Mesendoderm (in vitro differentiated cells): Measurements from ENCODE around the gene GNG13.
A peak's percentile ranks its signal among the peaks of the same experiment; 100 is the strongest.

Experiments used
- DNase-seq: peaks from one replicate; pipeline ENCODE4 v3.0.0; 2013
- H2AK5ac ChIP-seq: 2 replicates; pipeline ENCODE4 v1.6.1; 2013; ENCODE audit warnings: low read length, inconsistent platforms
- H2BK120ac ChIP-seq: 2 replicates; pipeline ENCODE4 v1.6.1; 2013; ENCODE audit warnings: low read depth, mild to moderate bottlenecking, low read length, moderate library complexity, mixed read lengths
- H2BK15ac ChIP-seq: replicated peaks from 2 replicates; pipeline ENCODE4 v1.6.1; 2013; ENCODE audit warnings: low read depth, mild to moderate bottlenecking, moderate library complexity
- H2BK5ac ChIP-seq: 2 replicates; pipeline ENCODE4 v1.6.1; 2013; ENCODE audit warnings: low read length, inconsistent platforms
- H3K18ac ChIP-seq: 2 replicates; pipeline ENCODE4 v1.6.1; 2013; ENCODE audit warnings: mild to moderate bottlenecking, low read length, mixed read lengths
- H3K23ac ChIP-seq: one replicate; pipeline ENCODE4 v1.6.1; 2013; ENCODE audit warnings: low read length
- H3K27ac ChIP-seq: 2 replicates; pipeline ENCODE4 v1.5.1; 2013; ENCODE audit warnings: low read depth, mild to moderate bottlenecking, inconsistent platforms, low read length, moderate library complexity
- H3K27me3 ChIP-seq: 2 replicates; pipeline ENCODE4 v1.6.1; 2013; ENCODE audit warnings: low read length, control low read depth, mild to moderate bottlenecking, inconsistent platforms; ENCODE audit not compliant: insufficient read depth, poor library complexity
- H3K36me3 ChIP-seq: 2 replicates; pipeline ENCODE4 v1.6.1; 2013; ENCODE audit warnings: low read length, inconsistent platforms; ENCODE audit not compliant: control insufficient read depth, insufficient read depth
- H3K4ac ChIP-seq: one replicate; pipeline ENCODE4 v1.6.1; 2013; ENCODE audit warnings: low read depth, mild to moderate bottlenecking, low read length, moderate library complexity
- H3K4me1 ChIP-seq: 2 replicates; pipeline ENCODE4 v1.6.1; 2013; ENCODE audit warnings: low read depth, low read length, inconsistent platforms; ENCODE audit not compliant: control insufficient read depth
- H3K4me2 ChIP-seq: 2 replicates; pipeline ENCODE4 v1.6.1; 2013; ENCODE audit warnings: low read length
- H3K4me3 ChIP-seq: 2 replicates; pipeline ENCODE4 v1.5.1; 2013; ENCODE audit warnings: mild to moderate bottlenecking, low read length
- H3K56ac ChIP-seq: one replicate; pipeline ENCODE4 v1.6.1; 2013; ENCODE audit warnings: low read length
- H3K79me1 ChIP-seq: 2 replicates; pipeline ENCODE4 v1.6.1; 2013; ENCODE audit warnings: low read length, inconsistent platforms
- H3K79me2 ChIP-seq: 2 replicates; pipeline ENCODE4 v1.6.1; 2013; ENCODE audit warnings: mild to moderate bottlenecking, low read length; ENCODE audit not compliant: control insufficient read depth, insufficient read depth
- H3K9ac ChIP-seq: 2 replicates; pipeline ENCODE4 v1.6.1; 2013; ENCODE audit warnings: low read length, inconsistent platforms
- H4K5ac ChIP-seq: one replicate; pipeline ENCODE4 v1.6.1; 2013; ENCODE audit warnings: low read length
- H4K8ac ChIP-seq: one replicate; pipeline ENCODE4 v1.6.1; 2013; ENCODE audit warnings: low read depth, mild to moderate bottlenecking, control low read depth, low read length, moderate library complexity
- WGBS: extraction: QIAGEN DNeasy Blood & Tissue Kit; methylation state at CpG from one replicate; pipeline ENCODE4 v1.1.7; 2013; ENCODE audit warnings: low lambda C conversion rate, missing lambda C conversion rate; ENCODE audit not compliant: insufficient coverage; ENCODE audit errors: extremely low coverage; 5-methylcytosine and 5-hydroxymethylcytosine counted together

Gene GNG13

DNA sequence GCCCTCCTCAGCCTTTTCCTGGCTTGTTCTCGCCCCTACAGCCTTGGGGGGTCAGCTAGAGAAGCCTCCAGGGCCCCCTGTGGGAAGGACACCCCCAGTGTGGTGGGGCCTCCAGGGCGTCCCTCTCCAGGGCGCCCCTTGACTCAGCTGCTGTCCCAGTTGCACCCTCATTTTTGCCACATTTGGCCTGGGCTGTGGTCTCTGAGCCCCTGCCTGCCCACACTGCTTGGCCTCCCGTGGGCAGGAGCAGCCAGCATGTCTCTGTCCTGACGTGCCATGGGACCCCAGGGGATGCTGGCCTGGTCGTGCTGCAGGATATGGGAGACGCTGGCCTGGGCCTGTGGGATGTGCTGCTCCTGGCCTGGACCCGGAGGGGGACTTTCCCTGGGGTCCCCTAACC lies 7.1 kb downstream of the GNG13 start:
- no peak overlapping the region for H3K9ac ChIP-seq
- no peaks in the 10 kb centered on the region for H3K27me3 ChIP-seq
- no peak overlapping the region for H3K4me2 ChIP-seq
- H2BK15ac ChIP-seq: no peak overlapping the region
- H3K27ac ChIP-seq: no peak overlapping the region
- H3K18ac ChIP-seq: no peak overlapping the region
- H2BK120ac ChIP-seq: no peak overlapping the region
- no peak overlapping the region for H3K56ac ChIP-seq
- no peak overlapping the region for H4K5ac ChIP-seq
- no peaks in the 10 kb centered on the region for H3K4me1 ChIP-seq
- no peak overlapping the region for H2BK5ac ChIP-seq
- no peak overlapping the region for H3K4me3 ChIP-seq
- peaks cover 9% of the 10 kb centered on the region for H3K79me2 ChIP-seq
- H3K36me3 ChIP-seq: peaks cover 9% of the 10 kb centered on the region
- no CpG with 5 or more reads among the region's 8 CpGs for WGBS
- no peak overlapping the region for H3K23ac ChIP-seq
- DNase-seq: no peak
- H4K8ac ChIP-seq: no peak overlapping the region
- no peak overlapping the region for H3K4ac ChIP-seq
- no peak overlapping the region for H2AK5ac ChIP-seq
- peaks cover 10% of the 10 kb centered on the region for H3K79me1 ChIP-seq

DNA sequence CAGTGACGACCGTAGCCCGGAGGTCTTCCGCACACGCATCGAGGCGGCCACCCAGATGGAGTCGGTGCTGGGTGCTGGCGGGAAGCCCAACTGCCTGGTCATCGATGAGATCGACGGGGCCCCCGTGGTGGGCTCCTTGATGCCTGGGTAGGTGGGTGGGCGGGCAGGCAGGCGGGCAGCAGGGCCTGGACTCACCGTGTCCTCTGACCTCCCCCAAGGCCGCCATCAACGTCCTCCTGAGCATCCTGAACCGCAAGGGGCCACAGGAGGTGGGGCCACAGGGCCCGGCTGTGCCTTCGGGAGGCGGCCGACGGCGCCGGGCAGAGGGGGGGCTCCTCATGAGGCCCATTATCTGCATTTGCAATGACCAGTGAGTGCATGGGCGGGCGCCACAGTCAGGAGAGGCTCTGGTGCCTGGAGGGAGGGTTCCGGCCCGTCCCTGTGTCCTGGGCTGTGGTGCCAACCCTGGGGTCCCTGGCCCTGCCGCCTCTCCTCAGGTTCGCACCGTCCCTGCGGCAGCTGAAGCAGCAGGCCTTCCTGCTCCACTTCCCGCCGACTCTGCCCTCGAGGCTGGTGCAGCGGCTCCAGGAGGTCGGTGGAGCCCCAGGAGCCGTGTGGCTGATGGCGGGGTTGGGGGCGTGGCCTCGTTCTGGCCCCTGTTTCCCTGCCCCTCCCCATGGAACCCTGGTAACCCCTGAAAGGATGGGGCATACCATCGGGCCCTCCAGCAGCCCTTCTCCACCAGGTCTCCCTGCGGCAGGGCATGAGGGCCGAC lies 8.1 kb downstream of the GNG13 start:
- H3K4me2 ChIP-seq: no peak overlapping the region
- no peak overlapping the region for H2BK15ac ChIP-seq
- H3K18ac ChIP-seq: no peak overlapping the region
- WGBS: no CpG with 5 or more reads among the region's 46 CpGs
- H3K9ac ChIP-seq: no peak overlapping the region
- H4K8ac ChIP-seq: no peak overlapping the region
- H2BK120ac ChIP-seq: no peak overlapping the region
- H3K23ac ChIP-seq: no peak overlapping the region
- H2AK5ac ChIP-seq: no peak overlapping the region
- no peak overlapping the region for H4K5ac ChIP-seq
- no peaks in the 10 kb centered on the region for H3K4me1 ChIP-seq
- H2BK5ac ChIP-seq: no peak overlapping the region
- H3K4ac ChIP-seq: no peak overlapping the region
- peaks cover 11% of the 10 kb centered on the region for H3K79me2 ChIP-seq
- peaks cover 9% of the 10 kb centered on the region for H3K36me3 ChIP-seq
- H3K56ac ChIP-seq: no peak overlapping the region
- DNase-seq: no peak
- no peak overlapping the region for H3K27ac ChIP-seq
- H3K27me3 ChIP-seq: no peaks in the 10 kb centered on the region
- no peak overlapping the region for H3K4me3 ChIP-seq
- H3K79me1 ChIP-seq: peaks cover 11% of the 10 kb centered on the region

DNA sequence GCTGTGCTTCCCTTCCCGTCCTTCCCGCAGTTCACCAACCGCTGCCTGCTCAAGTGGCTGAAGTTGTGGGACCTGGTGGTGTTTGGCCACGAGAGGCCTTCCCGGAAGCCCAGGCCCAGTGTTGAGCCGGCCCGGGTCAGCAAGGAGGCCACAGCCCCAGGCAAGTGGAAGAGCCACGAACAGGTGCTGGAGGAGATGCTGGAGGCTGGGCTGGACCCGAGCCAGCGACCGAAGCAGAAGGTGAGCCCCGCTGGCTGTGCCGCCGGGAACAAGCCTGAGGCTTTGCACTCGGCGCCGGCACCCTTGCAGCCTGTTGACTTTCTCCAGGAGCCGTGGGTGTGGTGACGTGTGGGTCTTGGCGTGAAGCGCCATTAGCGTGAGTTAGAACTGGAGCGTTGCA lies 9.4 kb downstream of the GNG13 start:
- peaks cover 13% of the 10 kb centered on the region for H3K79me2 ChIP-seq
- no peak overlapping the region for H4K8ac ChIP-seq
- H3K27ac ChIP-seq: no peak overlapping the region
- peaks cover 9% of the 10 kb centered on the region for H3K36me3 ChIP-seq
- no peak overlapping the region for H3K4me2 ChIP-seq
- no peak overlapping the region for H3K4ac ChIP-seq
- H3K18ac ChIP-seq: no peak overlapping the region
- no peaks in the 10 kb centered on the region for H3K4me1 ChIP-seq
- H2BK120ac ChIP-seq: no peak overlapping the region
- H3K9ac ChIP-seq: no peak overlapping the region
- no peak for DNase-seq
- H3K23ac ChIP-seq: no peak overlapping the region
- no peak overlapping the region for H2BK5ac ChIP-seq
- no peak overlapping the region for H3K4me3 ChIP-seq
- peaks cover 12% of the 10 kb centered on the region for H3K79me1 ChIP-seq
- H2AK5ac ChIP-seq: no peak overlapping the region
- H2BK15ac ChIP-seq: no peak overlapping the region
- H4K5ac ChIP-seq: no peak overlapping the region
- H3K27me3 ChIP-seq: no peaks in the 10 kb centered on the region
- H3K56ac ChIP-seq: no peak overlapping the region
- WGBS: no CpG with 5 or more reads among the region's 23 CpGs

DNA sequence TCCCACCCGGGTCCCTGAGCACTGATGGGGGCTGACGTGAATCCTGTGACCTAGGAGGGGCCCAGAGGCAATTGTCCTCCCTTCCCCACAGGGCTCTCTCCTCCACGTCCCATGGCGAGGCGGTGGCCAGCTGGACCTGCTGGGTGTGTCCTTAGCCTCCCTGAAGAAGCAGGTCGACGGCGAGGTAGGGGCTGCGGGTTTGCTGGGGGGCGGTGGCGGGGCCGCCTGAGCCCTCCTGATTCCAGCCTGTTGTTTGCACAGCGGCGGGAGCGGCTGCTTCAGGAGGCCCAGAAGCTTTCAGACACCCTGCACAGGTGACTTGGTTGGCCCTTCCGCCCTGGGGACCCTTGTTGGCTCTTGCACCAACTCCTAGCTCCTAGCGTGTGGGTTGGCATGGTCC lies 10.4 kb downstream of the GNG13 start:
- Histone ChIP-seq H3K4me2 (no peak overlapping the region), H3K56ac (no peak overlapping the region), H3K79me1 (peaks cover 12% of the 10 kb centered on the region), H3K4me3 (no peak overlapping the region), H3K23ac (no peak overlapping the region), H3K27ac (no peak overlapping the region), H4K8ac (no peak overlapping the region), H3K36me3 (peaks cover 9% of the 10 kb centered on the region), H2BK15ac (no peak overlapping the region), H3K4ac (no peak overlapping the region), H2BK120ac (no peak overlapping the region), H3K79me2 (peaks cover 13% of the 10 kb centered on the region), H3K18ac (no peak overlapping the region), H2AK5ac (no peak overlapping the region), H2BK5ac (no peak overlapping the region), H3K27me3 (no peaks in the 10 kb centered on the region), H4K5ac (no peak overlapping the region), H3K4me1 (no peaks in the 10 kb centered on the region), H3K9ac (no peak overlapping the region)
- WGBS: no CpG with 5 or more reads among the region's 17 CpGs
- no peak for DNase-seq

DNA sequence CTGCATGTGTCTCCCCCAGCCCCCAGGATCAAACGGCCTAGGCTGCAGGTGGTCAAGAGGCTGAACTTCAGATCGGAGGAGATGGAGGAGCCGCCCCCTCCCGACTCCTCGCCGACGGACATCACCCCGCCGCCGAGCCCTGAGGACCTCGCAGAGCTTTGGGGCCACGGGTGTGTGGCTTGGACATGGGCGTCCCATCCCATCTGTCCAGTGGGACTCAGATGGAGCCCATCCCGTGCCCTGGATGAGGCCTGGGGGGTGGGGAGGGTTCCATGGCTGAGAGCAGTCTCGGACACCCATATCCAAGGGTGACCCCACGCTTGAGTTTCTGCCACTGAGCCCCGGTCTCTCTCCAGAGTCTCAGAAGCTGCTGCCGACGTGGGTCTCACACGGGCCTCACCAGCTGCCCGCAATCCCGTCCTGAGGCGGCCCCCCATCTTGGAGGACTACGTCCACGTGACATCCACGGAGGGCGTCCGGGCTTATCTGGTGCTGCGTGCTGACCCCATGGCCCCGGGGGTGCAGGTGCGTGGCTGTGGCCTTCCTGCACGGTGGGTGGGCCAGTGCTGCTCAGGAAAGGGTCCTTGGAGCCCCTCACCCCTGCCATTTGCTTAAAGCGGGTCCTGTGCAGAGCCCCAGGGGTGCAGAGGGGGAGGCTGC lies 11.2 kb downstream of the GNG13 start:
- Histone ChIP-seq H3K79me2 (peaks cover 13% of the 10 kb centered on the region), H3K4me2 (peak overlapping the region; percentile 57), H2AK5ac (no peak overlapping the region), H3K27ac (no peak overlapping the region), H3K23ac (no peak overlapping the region), H3K56ac (peak overlapping the region; percentile 98), H3K79me1 (peaks cover 12% of the 10 kb centered on the region), H3K27me3 (no peaks in the 10 kb centered on the region), H3K36me3 (peaks cover 9% of the 10 kb centered on the region), H3K9ac (peak overlapping the region; percentile 97), H3K4me3 (peak overlapping the region; percentile 93), H2BK15ac (no peak overlapping the region), H4K8ac (no peak overlapping the region), H2BK120ac (no peak overlapping the region), H2BK5ac (no peak overlapping the region), H3K18ac (no peak overlapping the region), H3K4ac (no peak overlapping the region), H3K4me1 (no peaks in the 10 kb centered on the region), H4K5ac (no peak overlapping the region)
- DNase-seq: no peak
- WGBS: no CpG with 5 or more reads among the region's 33 CpGs
